ENCODE data around the gene CDH24.

DNA sequence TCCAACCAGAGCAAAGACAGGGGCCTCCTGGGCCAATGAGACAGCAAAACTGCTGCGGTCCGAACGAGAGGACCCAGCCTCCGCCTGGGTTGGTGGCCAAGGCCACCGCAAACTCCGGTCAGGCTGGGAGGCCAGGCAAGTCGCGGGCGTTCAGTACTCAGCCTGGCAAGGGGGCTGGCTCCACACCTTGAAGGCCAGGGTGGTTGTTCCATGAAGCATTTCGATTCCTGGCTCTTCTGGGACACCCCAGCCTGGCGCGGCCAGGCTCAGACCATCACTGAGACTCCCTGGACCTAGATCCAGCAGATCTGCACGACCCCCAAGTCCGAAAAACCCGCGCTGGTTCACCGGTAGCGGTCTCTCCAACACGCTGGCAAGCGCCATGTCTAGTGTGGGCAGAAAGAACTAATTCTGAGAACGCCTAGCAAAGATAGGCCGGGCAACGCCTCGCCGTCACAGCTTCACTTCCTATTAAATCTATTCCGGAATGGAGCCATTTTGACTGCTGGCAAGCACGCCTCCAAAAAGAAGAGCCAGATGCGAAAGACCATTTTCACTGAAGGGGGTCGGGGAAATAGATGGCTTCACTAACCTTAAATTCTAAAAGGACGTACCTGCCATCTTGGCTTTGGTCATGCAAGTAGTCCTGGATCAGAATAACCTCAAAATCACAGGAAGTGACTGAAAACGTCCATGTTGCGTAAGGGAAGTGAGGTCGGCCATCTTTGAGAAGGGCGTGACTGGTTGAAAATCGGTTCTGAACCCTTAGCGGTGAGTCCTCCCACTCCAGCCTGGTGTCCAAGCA lies 22.6 kb downstream of the CDH24 start, which contains the start of gene PSMB5:
- TF ChIP-seq, protein P1, sequence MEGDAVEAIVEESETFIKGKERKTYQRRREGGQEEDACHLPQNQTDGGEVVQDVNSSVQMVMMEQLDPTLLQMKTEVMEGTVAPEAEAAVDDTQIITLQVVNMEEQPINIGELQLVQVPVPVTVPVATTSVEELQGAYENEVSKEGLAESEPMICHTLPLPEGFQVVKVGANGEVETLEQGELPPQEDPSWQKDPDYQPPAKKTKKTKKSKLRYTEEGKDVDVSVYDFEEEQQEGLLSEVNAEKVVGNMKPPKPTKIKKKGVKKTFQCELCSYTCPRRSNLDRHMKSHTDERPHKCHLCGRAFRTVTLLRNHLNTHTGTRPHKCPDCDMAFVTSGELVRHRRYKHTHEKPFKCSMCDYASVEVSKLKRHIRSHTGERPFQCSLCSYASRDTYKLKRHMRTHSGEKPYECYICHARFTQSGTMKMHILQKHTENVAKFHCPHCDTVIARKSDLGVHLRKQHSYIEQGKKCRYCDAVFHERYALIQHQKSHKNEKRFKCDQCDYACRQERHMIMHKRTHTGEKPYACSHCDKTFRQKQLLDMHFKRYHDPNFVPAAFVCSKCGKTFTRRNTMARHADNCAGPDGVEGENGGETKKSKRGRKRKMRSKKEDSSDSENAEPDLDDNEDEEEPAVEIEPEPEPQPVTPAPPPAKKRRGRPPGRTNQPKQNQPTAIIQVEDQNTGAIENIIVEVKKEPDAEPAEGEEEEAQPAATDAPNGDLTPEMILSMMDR (conservative IDR thresholded peaks at IDR 0.05; ENCODE audit: low read depth, low read length): no peak
- TF ChIP-seq EZH2 (IDR thresholded peaks at IDR 0.05; ENCODE audit: low read length, unreplicated experiment): no peak

Measured in PC-3 (cell line).